ENCODE results near the gene RFLNA.

RFLNA gene

DNA sequence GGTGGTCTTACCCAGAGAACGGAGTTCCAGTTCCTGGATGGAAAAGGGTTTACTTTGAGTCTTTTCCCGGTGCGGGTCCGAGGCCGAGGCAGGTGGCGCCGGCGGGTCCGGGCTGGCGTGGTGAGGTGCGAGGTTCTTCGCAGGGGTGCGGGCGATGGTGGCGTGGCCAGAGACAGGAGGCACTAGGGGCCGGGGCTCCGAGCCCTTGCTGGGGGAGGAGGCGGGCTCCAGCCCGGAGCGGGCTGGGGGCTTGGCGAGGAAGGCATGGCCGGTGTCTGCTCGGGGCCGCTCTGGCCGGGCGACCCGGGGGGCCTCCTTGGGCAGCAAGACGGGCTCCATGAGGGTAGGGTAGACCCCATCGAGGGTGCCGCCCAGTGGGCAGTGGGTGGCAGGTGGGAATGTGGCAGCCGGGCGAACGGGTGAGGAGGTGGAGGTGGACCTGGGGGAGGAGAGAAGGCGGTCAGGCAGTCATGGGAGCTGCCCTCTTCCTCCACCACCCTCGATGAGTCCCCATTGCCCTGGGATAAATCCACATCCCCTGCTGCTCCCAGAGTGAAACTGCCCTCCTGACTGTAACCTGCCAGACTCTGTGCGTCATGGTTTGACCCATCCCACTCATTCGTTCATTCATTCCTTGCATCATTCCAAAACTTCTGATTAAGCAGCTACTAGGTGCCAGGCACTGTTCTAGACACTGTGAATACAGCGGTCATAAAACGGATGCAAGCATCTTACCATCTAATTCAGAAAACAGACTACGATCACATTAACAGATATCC lies 42.0 kb downstream of the RFLNA start:
- no peak overlapping the region for H3K27ac ChIP-seq
- TF ChIP-seq, protein P1, sequence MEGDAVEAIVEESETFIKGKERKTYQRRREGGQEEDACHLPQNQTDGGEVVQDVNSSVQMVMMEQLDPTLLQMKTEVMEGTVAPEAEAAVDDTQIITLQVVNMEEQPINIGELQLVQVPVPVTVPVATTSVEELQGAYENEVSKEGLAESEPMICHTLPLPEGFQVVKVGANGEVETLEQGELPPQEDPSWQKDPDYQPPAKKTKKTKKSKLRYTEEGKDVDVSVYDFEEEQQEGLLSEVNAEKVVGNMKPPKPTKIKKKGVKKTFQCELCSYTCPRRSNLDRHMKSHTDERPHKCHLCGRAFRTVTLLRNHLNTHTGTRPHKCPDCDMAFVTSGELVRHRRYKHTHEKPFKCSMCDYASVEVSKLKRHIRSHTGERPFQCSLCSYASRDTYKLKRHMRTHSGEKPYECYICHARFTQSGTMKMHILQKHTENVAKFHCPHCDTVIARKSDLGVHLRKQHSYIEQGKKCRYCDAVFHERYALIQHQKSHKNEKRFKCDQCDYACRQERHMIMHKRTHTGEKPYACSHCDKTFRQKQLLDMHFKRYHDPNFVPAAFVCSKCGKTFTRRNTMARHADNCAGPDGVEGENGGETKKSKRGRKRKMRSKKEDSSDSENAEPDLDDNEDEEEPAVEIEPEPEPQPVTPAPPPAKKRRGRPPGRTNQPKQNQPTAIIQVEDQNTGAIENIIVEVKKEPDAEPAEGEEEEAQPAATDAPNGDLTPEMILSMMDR (conservative IDR thresholded peaks at IDR 0.05), result no peak

DNA sequence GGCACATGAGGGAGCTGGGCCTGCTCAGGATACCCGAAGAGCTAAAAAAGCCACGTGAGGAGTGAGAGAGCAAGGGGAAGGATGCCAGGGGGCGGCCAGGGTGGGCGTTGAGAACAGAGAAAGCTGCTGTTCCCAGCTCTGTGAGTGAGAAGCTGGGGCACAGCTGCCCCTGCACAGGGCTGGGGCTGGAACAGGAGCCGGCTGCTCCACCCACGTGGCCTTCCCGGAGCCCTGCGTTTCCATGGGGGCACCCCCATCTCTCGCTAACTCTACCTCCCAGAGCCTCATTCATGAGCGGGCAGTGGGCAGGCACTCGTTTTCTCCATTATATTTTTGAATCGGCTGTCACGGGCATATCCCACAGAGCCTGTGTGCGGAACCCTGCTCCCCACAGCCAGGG lies 42.7 kb downstream of the RFLNA start:
- H3K27ac ChIP-seq, result no peak overlapping the region
- TF ChIP-seq, protein P1 (conservative IDR thresholded peaks at IDR 0.05), result no peak

DNA sequence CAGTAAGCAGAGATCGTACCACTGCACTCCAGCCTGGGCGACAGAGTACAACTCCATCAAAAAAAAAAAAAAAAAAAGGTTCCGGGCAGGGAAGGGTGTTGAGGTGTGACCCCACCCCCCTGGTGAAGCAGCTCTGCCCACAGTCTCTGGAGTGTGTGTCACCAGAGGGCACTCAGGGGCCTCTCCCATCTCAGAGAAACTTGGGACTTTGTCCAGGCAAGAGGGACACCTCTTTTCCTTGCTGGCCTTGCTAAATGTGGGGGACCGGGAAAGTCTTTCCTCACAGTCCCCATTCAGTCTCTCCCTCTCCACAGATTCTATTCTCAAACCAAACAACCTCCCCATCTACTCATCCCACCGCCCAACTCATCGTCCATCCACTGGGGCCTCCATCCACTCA lies 43.6 kb downstream of the RFLNA start:
- no peak overlapping the region for H3K27ac ChIP-seq
- TF ChIP-seq, protein P1 (conservative IDR thresholded peaks at IDR 0.05), result no peak

DNA sequence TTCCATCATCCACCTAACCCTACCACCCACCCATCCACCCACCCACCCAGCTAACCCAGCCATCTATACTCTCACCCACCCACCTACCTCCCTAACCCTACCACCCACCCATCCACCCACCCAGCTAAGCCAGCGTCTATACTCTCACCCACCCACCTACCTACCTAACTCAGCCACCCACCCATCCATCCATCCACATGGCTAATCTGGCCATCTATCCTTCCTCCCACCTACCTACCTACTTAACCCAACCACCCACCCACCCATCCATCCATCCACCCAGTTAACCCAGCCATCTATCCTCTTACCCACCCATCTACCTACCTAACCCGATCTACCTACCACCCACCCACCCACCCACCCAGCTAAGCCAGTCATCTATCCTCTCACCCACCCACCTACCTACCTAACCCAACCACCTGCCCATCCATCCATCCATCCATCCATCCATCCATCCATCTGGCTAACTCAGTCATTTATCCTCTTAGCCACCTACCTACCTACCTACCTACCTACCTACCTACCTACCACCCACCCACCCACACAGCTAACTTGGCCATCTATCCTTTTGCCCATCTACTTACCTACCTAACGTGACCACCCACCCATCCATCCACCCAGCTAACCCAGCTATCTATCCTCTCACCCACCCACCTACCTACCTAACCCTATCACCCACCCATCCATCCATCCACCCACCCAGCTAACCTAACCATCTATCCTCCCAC lies 44.1 kb downstream of the RFLNA start:
- no peak overlapping the region for H3K27ac ChIP-seq
- TF ChIP-seq, protein P1 (conservative IDR thresholded peaks at IDR 0.05), result no peak

DNA sequence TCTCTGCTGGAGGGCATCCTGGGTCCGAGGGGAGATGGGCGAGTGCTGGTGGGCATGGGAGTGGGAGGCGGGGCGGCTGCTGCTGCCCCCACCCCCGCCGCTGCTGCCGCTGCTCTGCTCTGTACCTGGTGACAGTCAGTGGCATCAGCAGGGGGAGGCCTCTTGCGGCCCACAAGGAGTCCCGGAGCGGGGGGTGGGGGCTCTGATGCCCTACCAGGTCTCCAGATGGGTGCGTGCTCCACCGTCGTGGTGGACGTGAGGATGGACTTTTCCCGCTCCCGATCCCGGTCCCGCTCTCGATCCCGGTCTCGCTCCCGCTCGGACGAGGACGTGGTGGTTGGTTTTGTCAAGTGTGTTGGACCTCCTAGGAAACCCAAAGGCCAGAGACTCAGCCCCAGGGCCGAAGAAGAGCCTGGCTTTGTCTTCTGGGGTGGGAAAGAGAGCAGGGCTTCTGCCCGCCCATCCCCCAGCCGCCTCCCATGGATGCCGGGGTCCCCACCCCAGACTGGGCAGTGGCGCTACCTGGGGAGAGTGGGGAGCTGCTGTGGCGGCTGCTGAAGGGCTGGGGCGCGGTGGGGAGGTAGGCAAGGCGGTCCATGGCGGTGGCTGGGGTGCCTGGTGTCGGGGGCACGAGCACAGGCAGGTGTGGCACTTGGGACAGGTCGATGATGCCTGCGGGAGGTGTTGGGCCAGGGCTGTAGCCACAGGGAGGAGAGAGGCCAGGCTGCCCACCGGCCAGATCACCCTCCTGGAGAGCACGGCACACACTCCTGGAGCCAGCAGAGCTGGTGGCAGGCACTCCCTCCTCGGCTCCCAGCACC lies 45.4 kb downstream of the RFLNA start:
- TF ChIP-seq, protein P1 (conservative IDR thresholded peaks at IDR 0.05), result no peak
- H3K27ac ChIP-seq, result no peak overlapping the region

DNA sequence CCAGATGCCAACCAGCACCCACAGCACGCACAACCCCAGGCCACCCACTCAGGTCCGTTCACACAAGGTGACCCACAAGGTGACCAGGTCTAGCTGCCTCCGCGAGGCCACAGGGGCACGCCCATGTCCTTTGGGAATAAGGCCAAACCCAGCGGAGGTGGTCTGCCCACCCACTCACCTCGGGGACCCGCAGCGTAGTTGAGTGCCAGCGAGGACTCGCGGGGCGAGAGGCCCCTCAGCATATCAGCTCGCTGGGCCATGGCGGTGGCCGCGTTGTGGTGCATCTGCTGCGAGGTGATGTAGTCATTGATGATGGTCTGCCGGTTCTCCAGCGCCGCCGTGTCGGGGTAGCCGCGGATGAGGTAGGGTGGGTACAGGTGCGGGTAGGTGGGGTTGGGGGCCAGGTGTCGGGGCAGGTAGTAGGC lies 46.8 kb downstream of the RFLNA start:
- TF ChIP-seq, protein P1 (conservative IDR thresholded peaks at IDR 0.05), result no peak
- no peak overlapping the region for H3K27ac ChIP-seq

DNA sequence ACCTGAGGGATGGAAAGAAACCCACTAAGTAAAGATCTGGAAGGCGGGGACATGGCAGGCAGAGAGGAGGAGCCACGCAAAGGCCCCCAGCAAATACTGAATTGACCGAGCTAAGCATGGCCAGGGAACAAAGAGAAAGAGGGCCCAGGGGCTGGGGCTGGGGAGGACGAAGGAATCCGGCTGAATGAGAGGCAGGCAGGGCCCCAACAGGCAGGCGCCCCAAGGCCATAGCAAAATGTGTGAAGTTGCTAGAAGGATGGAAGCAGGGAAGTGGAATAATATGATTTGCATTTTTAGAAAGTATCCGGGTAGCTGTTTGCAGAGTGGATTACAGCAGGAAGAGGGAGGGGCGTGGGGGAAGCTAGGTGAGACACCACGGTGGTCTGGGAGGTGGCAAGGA lies 49.1 kb downstream of the RFLNA start:
- TF ChIP-seq, protein P1 (conservative IDR thresholded peaks at IDR 0.05), result no peak
- no peak overlapping the region for H3K27ac ChIP-seq
